GM18507 (cell line): Measurements from ENCODE around the gene PREB.

Experiments used
- DNase-seq: peaks from one replicate; pipeline ENCODE4 v3.0.0; 2011; ENCODE audit warnings: low read depth; ENCODE audit not compliant: insufficient read length; ENCODE audit errors: extremely low spot score
- FAIRE-seq: peaks from 2 replicates; lab custom pipeline; 2011; peaks lifted over from hg19 to GRCh38; lab: Jason Lieb, UNC

Gene PREB

GRCh38 chr2:27102329-27102728 lies 32.1 kb downstream of the PREB start:
- FAIRE-seq: no peak
- DNase-seq: no peak

GRCh38 chr2:27100036-27100435 lies 34.4 kb downstream of the PREB start:
- FAIRE-seq (no peak), DNase-seq (no peak)

- DNase-seq (no peak), FAIRE-seq (no peak)
Measured at GRCh38 chr2:27099334-27099955, 35.0 kb downstream of the PREB start.

- DNase-seq (no peak), FAIRE-seq (no peak)
Measured at GRCh38 chr2:27097341-27097740, 37.1 kb downstream of the PREB start.

- no peak for FAIRE-seq
- no peak for DNase-seq
Measured at GRCh38 chr2:27096748-27097297, 37.6 kb downstream of the PREB start.

GRCh38 chr2:27095745-27096651 lies 38.4 kb downstream of the PREB start:
- FAIRE-seq (peak; percentile 81), DNase-seq (no peak)

- no peak for FAIRE-seq
- no peak for DNase-seq
Measured at GRCh38 chr2:27095427-27095744, 39.0 kb downstream of the PREB start.

- DNase-seq (no peak), FAIRE-seq (no peak)
Measured at GRCh38 chr2:27094353-27094984, 40.0 kb downstream of the PREB start.

- DNase-seq (no peak), FAIRE-seq (no peak)
Measured at GRCh38 chr2:27093430-27094352, 40.7 kb downstream of the PREB start.

- FAIRE-seq: no peak
- DNase-seq: no peak
Measured at GRCh38 chr2:27092696-27093429, 41.6 kb downstream of the PREB start.

- DNase-seq (no peak), FAIRE-seq (no peak)
Measured at GRCh38 chr2:27091746-27092695, 42.4 kb downstream of the PREB start.

- FAIRE-seq (no peak), DNase-seq (no peak)
Measured at GRCh38 chr2:27089111-27089954, 45.1 kb downstream of the PREB start.

GRCh38 chr2:27088634-27089033 lies 45.8 kb downstream of the PREB start:
- FAIRE-seq (no peak), DNase-seq (no peak)

GRCh38 chr2:27087823-27088410 lies 46.5 kb downstream of the PREB start:
- no peak for FAIRE-seq

GRCh38 chr2:27086724-27087593 lies 47.5 kb downstream of the PREB start, which contains the start of gene KHK:
TSS of gene KHK (plus strand) at chr2:27086772. CDS start at chr2:27087260, 488 bp downstream.
- no peak for DNase-seq
- FAIRE-seq: no peak

More at GRCh38 chr2:27087823-27088410, 46.5 kb downstream of the PREB start:
- no peak for DNase-seq
